Measurements from ENCODE around the gene RPLP2. TPM values are rescaled to one million over a fixed set of nuclear protein-coding genes. Genes with fewer than 3 reads are reported as not detected.

RPLP2 gene
- total and polyA plus RNA-seq, 2 of the 4 experiments (the other 2 are of a cell fraction): 59.9 to 1,897 TPM

DNA sequence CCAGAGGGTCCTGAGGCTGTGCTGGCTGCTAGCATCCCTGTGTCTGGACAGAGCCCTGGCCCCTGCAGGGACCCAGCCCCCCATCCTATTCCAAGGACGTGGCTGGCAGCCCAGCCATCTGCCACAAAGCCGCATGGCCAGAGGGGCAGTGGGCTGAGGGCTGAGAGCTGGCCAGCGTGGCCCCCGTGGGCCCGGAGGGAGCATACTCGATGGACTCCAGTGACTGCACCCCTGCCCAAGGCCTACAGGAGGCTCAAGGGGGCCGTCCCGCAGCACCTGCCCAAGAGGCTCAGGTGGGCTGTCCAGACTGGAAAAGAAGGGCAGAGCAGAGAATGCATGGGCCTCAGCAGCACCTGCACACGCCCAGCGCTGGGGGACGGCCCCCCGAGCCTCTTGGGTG, 46.0 kb downstream of the RPLP2 start:
- Histone ChIP-seq H2BK20ac (ENCODE audit: low read depth, low read length) (no peak overlapping the region), H2BK15ac (ENCODE audit: low read depth, low read length) (no peak overlapping the region), H3K36me3 (ENCODE audit: control insufficient read depth, insufficient read depth, low read length) (peaks cover 20% of the 10 kb centered on the region), H3K27me3 (ENCODE audit: control insufficient read depth, insufficient read depth, low read length) (no peaks in the 10 kb centered on the region), H2AFZ (replicated peaks; ENCODE audit: low read length, poor library complexity) (no peak overlapping the region), H3K23ac (ENCODE audit: low read depth, low read length) (no peak overlapping the region), H3K79me1 (ENCODE audit: low read depth in 1 of 2, low read length in 2 of 2) (peaks cover 18 to 87% of the 10 kb centered on the region in 2 experiments), H3K9me3 (ENCODE audit: control insufficient read depth, insufficient read depth, low read length) (no peaks in the 10 kb centered on the region), H3K4me3 (ENCODE audit: insufficient read depth, low read depth, low read length) (no peak overlapping the region), H2BK5ac (ENCODE audit: low read depth, low read length, poor library complexity, severe bottlenecking) (no peak overlapping the region), H3K9ac (ENCODE audit: low read depth, low read length) (no peak overlapping the region), H2BK120ac (ENCODE audit: low read depth, low read length) (no peak overlapping the region), H3K4me1 (ENCODE audit: control insufficient read depth, insufficient read depth, low read length) (peaks cover 15% of the 10 kb centered on the region), H3K4ac (ENCODE audit: low read depth, low read length) (no peak overlapping the region), H3K4me2 (ENCODE audit: low read depth, low read length) (no peak overlapping the region), H3K56ac (ENCODE audit: extremely low read depth, insufficient read depth, low read length) (no peak overlapping the region), H3K9me1 (ENCODE audit: insufficient read depth, low read length) (no peaks in the 10 kb centered on the region), H4K20me1 (ENCODE audit: insufficient read depth, low read length) (peaks cover 81% of the 10 kb centered on the region), H2AK5ac (ENCODE audit: low read depth, low read length) (no peak overlapping the region), H4K91ac (ENCODE audit: insufficient read depth, low read depth, low read length) (no peak overlapping the region), H2AK9ac (replicated peaks; ENCODE audit: low read depth, low read length, poor library complexity) (no peak overlapping the region), H3K18ac (ENCODE audit: low read depth, low read length) (no peak overlapping the region), H3K14ac (replicated peaks; ENCODE audit: low read depth, low read length) (no peak overlapping the region), H4K8ac (ENCODE audit: low read depth in 2 of 2, low read length in 2 of 2) (no peak overlapping the region), H3K27ac (ENCODE audit: insufficient read depth, low read length) (no peak overlapping the region), H4K5ac (ENCODE audit: low read depth, low read length) (no peak overlapping the region)
- ATAC-seq (ENCODE audit: low read depth): no peak
- in situ Hi-C loops (cut with MboI; ENCODE audit: low sequenced_read_pairs): no loop called here
- ChIA-PET POLR2A (ENCODE audit: unreplicated experiment) (no interaction called here), CTCF (no interaction called here)
- DNase-seq: no peak
- BruUV-seq (replicated peaks): no TSS peak
- dilution Hi-C loops (cut with HindIII; ENCODE audit: low sequenced_read_pairs, unreplicated experiment): no loop called here
- no peak for TF ChIP-seq NFE2L2 (IDR thresholded peaks at IDR 0.05; ENCODE audit: low read depth, low read length)
- TF ChIP-seq BHLHE40 (IDR thresholded peaks at IDR 0.05; ENCODE audit: low read depth, low read length): no peak
- no peak for TF ChIP-seq MAFK (IDR thresholded peaks at IDR 0.05; ENCODE audit: low read depth, low read length)
- 90% methylated on average over 6 of the region's 12 CpGs; no CpG with 5 or more reads in 1 of the 2 experiments for WGBS, 2 experiments (ENCODE audit: extremely low coverage in 2 of 2, insufficient read length in 1 of 2)
- intact Hi-C loops (cut with micrococcal nuclease): no loop called here
